Gastrocnemius medialis (tissue), 4 donors: ENCODE data around the gene CDC73. TPM values are rescaled to one million over a fixed set of nuclear protein-coding genes. Genes with fewer than 3 reads are reported as not detected.
"Not testable (repeated sequence)": the region's sequence is repeated elsewhere in the genome, so short reads cannot be mapped to it uniquely, and the experiment has no call there.

ENCODE experiments used
- ATAC-seq, 2 donors: fragments of 150-250 bp; one replicate each; pipeline ENCODE4 v1.9.1; 2016
- DNase-seq, 2 donors: peaks; one replicate each; pipeline ENCODE4 v3.0.0-alpha.2; 2019
- H3K27ac ChIP-seq, 4 donors: fragments of 200-600 bp; sonication (generic); 1 replicate in 1 of 4; 2 replicates in 3 of 4; pipeline ENCODE4 v1.5.1; 2016 to 2018; ENCODE audit warnings: mild to moderate bottlenecking in 2 of 4, moderate library complexity in 1 of 4
- H3K27me3 ChIP-seq, 3 donors: fragments of 200-600 bp; sonication (generic) in 2 of 3; 1 replicate in 1 of 3; 2 replicates in 2 of 3; pipeline versions ENCODE4 v1.5.1 to v1.6.0; 2016 to 2019; ENCODE audit warnings: mild to moderate bottlenecking in 1 of 3, moderate library complexity in 1 of 3
- H3K36me3 ChIP-seq, 2 donors: fragments of 200-600 bp; sonication (generic) in 1 of 2; one replicate each; pipeline ENCODE4 v1.5.1; 2017 to 2018
- H3K4me1 ChIP-seq, 2 donors: fragments of 200-600 bp; sonication (generic) in 1 of 2; one replicate each; pipeline ENCODE4 v1.5.1; 2016 to 2017; ENCODE audit warnings: mild to moderate bottlenecking in 2 of 2
- H3K4me3 ChIP-seq, 4 donors: fragments of 200-600 bp; sonication (generic) in 3 of 4; 1 replicate in 1 of 4; 2 replicates in 3 of 4; pipeline ENCODE4 v1.5.1; 2016 to 2019; ENCODE audit warnings: mild to moderate bottlenecking in 2 of 4
- H3K9me3 ChIP-seq, 3 donors: fragments of 200-600 bp; sonication (generic) in 2 of 3; 1 replicate in 1 of 3; 2 replicates in 2 of 3; pipeline ENCODE4 v1.5.1; 2016 to 2019
- CTCF ChIP-seq, 5 experiments: fragments of 450-650 bp in 3 of 5; fragments of 200-600 bp in 2 of 5; sonication (generic) in 2 of 5; IDR thresholded peaks in 4 of 5; conservative IDR thresholded peaks in 1 of 5; 1 replicate in 4 of 5; 2 replicates in 1 of 5; pipeline ENCODE4 v1.5.1; 2016 to 2019; ENCODE audit warnings: antibody characterized with exemption in 5 of 5, mild to moderate bottlenecking in 3 of 5, moderate library complexity in 3 of 5
- POLR2A ChIP-seq, 2 donors: fragments of 450-650 bp; IDR thresholded peaks; one replicate each; pipeline ENCODE4 v1.6.1; 2017; ENCODE audit warnings: antibody characterized with exemption in 2 of 2, mild to moderate bottlenecking in 2 of 2, moderate library complexity in 2 of 2
- in situ Hi-C, 4 donors: fragments of 200-750 bp; cut with MboI; loops; one replicate each; pipeline versions ENCODE4 v1.15.0 to v1.8.0; 2017; ENCODE audit warnings: low sequenced_read_pairs in 4 of 4
- intact Hi-C: fragments of 100-400 bp; cut with DNase I; formaldehyde crosslinking; loops from one replicate; pipeline ENCODE4 v1.15.1; 2023; ENCODE audit warnings: low total_unique reads
- total RNA-seq, 4 donors: library from RNA; depleted of rRNA; stranded (reverse); fragments of >200 nt; gene quantifications; one replicate each; pipeline versions ENCODE4 v1.1.0 to v1.2.3, GENCODE V29; 2016

The CDC73 gene
- total RNA-seq, 4 donors from 2014 or later, result 12.3 to 23.7 (median 17.4) TPM

DNA sequence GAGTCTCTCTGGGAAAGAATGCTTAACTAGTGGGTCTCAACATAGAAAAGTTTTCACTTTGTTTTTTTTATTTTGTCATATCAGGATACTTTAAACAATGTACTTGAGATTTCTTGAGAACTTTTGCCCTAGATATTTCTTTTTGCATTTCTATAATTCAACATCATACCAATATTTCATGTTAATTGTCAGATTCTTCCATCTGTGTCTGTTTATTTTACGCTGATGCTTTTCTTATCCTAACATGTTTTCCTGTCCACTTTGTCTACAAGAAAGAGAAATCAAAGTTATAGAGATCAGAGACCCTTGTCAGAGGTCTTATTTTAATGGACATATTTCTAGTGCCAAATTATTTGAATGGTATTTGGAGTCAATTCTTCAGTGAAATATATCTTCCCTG is 160.1 kb downstream of the CDC73 start:
- no peaks in the 10 kb centered on the region for H3K4me1 ChIP-seq
- no peak for TF ChIP-seq CTCF (IDR thresholded peaks at IDR 0.05 in 4 of 5, conservative IDR thresholded peaks at IDR 0.05 in 1 of 5)
- TF ChIP-seq POLR2A (IDR thresholded peaks at IDR 0.05), result no peak
- no peak for ATAC-seq
- DNase-seq, result no peak
- H3K36me3 ChIP-seq, result no peaks in the 10 kb centered on the region
- intact Hi-C loops (no loop called here), in situ Hi-C loops (no loop called here)
- H3K4me3 ChIP-seq, result no peak overlapping the region
- no peaks in the 10 kb centered on the region for H3K27me3 ChIP-seq
- H3K27ac ChIP-seq, result no peak overlapping the region
- H3K9me3 ChIP-seq, result no peaks in the 10 kb centered on the region

- in situ Hi-C loops, result no loop called here
- H3K36me3 ChIP-seq, result no peaks in the 10 kb centered on the region
- intact Hi-C loops, result no loop called here
- no peaks in the 10 kb centered on the region for H3K27me3 ChIP-seq
- no peak overlapping the region for H3K4me3 ChIP-seq
- ATAC-seq, result no peak
- TF ChIP-seq CTCF (IDR thresholded peaks at IDR 0.05 in 4 of 5, conservative IDR thresholded peaks at IDR 0.05 in 1 of 5) (no peak), POLR2A (IDR thresholded peaks at IDR 0.05) (no peak)
- no peaks in the 10 kb centered on the region for H3K4me1 ChIP-seq
- H3K27ac ChIP-seq, result no peak overlapping the region
- DNase-seq, result no peak
- no peaks in the 10 kb centered on the region for H3K9me3 ChIP-seq
Observed at GRCh38 chr1:193283016-193283415, 161.2 kb downstream of the CDC73 start.

GRCh38 chr1:193284219-193284618 is 162.4 kb downstream of the CDC73 start:
- H3K27ac ChIP-seq, result no peak overlapping the region
- no peaks in the 10 kb centered on the region for H3K9me3 ChIP-seq
- no peaks in the 10 kb centered on the region for H3K4me1 ChIP-seq
- H3K36me3 ChIP-seq, result no peaks in the 10 kb centered on the region
- TF ChIP-seq CTCF (IDR thresholded peaks at IDR 0.05 in 4 of 5, conservative IDR thresholded peaks at IDR 0.05 in 1 of 5) (no peak), POLR2A (IDR thresholded peaks at IDR 0.05) (no peak)
- intact Hi-C loops (no loop called here), in situ Hi-C loops (no loop called here)
- no peak overlapping the region for H3K4me3 ChIP-seq
- no peaks in the 10 kb centered on the region for H3K27me3 ChIP-seq
- no peak for ATAC-seq
- DNase-seq, result no peak

DNA sequence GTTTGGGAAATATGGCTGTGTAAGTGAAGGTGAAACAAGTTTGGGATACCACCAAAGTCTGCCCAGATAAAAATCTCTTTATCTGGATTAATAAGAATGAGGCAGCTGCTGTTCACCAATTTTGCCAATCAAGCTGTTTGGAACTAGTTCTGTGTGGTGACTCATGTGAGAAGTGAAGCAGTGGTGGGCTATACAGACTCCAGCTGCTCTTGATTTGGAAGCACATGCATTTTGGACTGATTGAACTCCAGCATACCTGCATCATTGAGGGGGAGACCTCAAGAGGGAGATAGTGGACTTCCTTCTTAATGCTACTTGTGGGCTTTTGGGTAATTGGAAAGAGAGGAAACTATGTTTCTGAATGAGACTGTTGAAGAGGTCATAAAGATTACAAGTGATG is 163.8 kb downstream of the CDC73 start:
- Histone ChIP-seq H3K27me3 (no peaks in the 10 kb centered on the region), H3K27ac (no peak overlapping the region), H3K4me3 (no peak overlapping the region), H3K4me1 (no peaks in the 10 kb centered on the region), H3K9me3 (no peaks in the 10 kb centered on the region), H3K36me3 (no peaks in the 10 kb centered on the region)
- DNase-seq, result no peak
- intact Hi-C loops (no loop called here), in situ Hi-C loops (no loop called here)
- no peak for TF ChIP-seq POLR2A (IDR thresholded peaks at IDR 0.05)
- TF ChIP-seq CTCF (IDR thresholded peaks at IDR 0.05 in 4 of 5, conservative IDR thresholded peaks at IDR 0.05 in 1 of 5), result no peak
- no peak for ATAC-seq

DNA sequence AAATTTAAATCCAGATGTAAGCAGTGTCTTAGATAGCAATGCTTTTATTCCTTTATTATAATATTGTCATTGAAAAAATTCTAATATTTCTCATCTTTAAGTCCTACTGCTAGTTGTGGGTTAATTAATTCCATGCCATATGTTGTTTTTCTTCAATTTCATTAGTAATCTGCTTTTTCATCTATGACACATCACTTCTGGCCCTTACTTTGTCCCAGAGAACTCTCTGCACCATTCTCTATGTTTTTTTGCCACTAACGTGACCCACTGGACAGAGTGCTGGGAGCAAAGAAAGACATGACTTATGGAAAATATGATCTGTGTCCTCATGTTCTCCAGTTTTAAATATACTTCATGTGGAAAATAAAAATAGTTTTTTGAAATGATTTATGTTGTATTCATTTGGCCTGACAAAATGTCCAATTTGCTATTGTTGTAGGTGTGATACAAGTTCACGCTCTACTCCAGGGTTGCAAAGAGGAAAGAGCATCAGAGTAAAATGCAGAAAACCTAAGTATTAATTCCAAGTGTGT is 166.8 kb downstream of the CDC73 start:
- H3K9me3 ChIP-seq, H3K27me3 ChIP-seq, H3K4me1 ChIP-seq, intact Hi-C loops, ATAC-seq, H3K4me3 ChIP-seq, DNase-seq, H3K36me3 ChIP-seq, H3K27ac ChIP-seq, in situ Hi-C loops: not testable (repeated sequence)
